COLO829 (cell line): Measurements from ENCODE around the gene MED28.
A peak's percentile ranks its signal among the peaks of the same experiment; 100 is the strongest.
"Not testable (repeated sequence)": the region's sequence is repeated elsewhere in the genome, so short reads cannot be mapped to it uniquely, and the experiment has no call there.

ENCODE experiments used
- DNase-seq: peaks from one replicate; pipeline ENCODE4 v3.0.0; 2012; ENCODE audit warnings: low spot score

Gene MED28, protein sequence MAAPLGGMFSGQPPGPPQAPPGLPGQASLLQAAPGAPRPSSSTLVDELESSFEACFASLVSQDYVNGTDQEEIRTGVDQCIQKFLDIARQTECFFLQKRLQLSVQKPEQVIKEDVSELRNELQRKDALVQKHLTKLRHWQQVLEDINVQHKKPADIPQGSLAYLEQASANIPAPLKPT

GRCh38 chr4:17614416-17615299 lies at the start of gene MED28:
Gene MED28, plus strand, starts transcription at chr4:17614641. Its CDS starts 14 bp downstream, at chr4:17614655.
- peak; percentile 94 for DNase-seq

DNA sequence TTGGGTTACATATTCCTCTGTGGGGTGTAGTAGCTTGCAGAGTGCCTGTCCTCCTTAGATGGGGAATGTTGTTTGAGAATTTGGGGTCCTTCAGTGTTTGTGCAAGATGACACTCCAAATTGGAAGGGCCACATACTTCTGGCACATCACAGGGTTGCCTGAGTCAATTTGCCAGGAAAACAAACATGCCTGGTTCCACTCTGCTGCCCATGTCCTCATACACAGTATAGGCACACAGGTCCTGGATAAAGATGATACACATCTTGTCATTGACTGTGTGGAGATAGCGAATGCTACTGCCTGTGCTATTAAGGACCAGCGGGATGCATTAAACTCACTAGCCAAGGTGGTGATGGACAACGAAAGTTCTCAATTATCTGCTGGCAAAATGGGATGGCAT lies 48.6 kb upstream of the MED28 start:
- no peak for DNase-seq

DNA sequence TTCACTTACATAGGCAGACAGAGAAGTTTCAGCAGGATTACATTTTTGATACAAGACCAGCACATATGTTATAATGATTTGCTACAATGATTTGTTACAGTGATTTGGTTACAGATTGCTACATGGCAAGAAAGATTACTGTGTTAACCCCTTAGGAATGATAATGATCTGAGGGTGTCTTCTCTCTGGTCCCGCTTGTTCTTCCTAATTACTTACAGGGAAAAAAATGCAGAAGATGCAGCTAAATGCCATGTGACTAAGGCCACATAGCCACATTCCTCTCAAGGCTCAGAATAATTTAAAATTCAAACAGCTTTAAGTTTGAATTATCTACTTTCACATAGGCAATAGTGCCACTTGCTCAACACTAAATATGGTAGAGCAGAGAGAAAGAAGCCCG lies 47.2 kb upstream of the MED28 start:
- DNase-seq = no peak

- no peak for DNase-seq
These were observed 40.2 kb upstream of the MED28 start for GRCh38 chr4:17574206-17574605.

- not testable (repeated sequence) for DNase-seq
These were observed 39.3 kb upstream of the MED28 start for GRCh38 chr4:17575177-17575576.

DNA sequence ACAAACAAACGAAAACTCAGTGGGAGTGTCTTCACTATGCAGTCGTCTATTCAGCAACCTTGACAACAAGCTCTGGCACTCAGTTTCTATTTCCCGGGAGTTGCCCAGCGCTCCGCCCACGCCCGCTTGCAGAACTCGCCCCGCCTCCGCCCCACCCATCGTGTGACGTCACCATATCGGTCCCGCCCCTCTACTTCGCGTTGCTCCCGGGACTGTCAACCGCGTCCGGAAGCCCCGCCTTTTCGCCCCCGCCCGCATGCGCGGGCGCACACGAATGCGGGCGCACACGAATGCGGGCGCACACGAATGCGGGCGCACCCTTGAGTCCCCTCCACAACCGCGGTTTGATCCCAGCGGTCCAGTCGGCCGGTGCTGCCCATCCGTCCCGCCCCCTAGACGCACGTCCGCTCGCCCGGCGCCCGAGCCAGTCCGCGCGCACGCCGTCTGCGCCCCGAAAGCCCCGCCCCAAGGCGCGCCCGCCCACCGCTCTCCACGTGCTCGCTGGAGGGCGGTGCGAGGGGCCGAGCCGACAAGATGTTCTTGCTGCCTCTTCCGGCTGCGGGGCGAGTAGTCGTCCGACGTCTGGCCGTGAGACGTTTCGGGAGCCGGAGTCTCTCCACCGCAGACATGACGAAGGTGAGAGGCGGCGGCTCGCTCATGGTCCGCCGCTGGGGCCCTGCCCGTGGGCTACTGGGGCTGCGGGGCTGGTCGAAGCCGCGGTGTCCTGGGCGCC lies 37.3 kb upstream of the MED28 start, which contains the start of gene LAP3:
Gene LAP3 (plus strand): TSS at position 267 of the 733 bp plus-strand sequence. CDS start 268 bp downstream, at position 535.
- peak; percentile 96 for DNase-seq

GRCh38 chr4:17577665-17578481 lies 36.6 kb upstream of the MED28 start:
- no peak for DNase-seq

- no peak for DNase-seq
These were observed 36.0 kb upstream of the MED28 start for GRCh38 chr4:17578482-17578891.

GRCh38 chr4:17580969-17581368 lies 33.5 kb upstream of the MED28 start:
- no peak for DNase-seq

GRCh38 chr4:17583276-17583675 lies 31.2 kb upstream of the MED28 start:
- no peak for DNase-seq

DNA sequence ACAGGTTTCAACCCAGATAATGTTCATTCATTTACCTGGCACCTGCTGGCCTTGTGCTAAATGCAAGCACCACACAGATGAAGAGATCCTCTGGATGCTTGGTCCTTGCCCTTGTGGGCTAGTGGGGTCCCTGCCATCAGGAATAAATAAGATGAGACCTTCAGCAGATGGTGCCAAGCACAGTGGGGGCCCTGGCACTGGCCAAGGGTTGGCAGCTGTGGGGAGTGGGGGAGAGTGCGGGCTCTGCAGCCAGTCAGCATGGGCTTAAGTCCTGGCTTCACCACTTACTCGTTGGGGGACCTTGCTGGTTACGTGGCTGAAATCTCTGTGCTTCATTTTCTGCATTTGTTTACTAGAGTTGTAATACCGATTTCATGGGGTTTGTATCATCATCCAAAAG lies 30.5 kb upstream of the MED28 start:
- no peak for DNase-seq

DNA sequence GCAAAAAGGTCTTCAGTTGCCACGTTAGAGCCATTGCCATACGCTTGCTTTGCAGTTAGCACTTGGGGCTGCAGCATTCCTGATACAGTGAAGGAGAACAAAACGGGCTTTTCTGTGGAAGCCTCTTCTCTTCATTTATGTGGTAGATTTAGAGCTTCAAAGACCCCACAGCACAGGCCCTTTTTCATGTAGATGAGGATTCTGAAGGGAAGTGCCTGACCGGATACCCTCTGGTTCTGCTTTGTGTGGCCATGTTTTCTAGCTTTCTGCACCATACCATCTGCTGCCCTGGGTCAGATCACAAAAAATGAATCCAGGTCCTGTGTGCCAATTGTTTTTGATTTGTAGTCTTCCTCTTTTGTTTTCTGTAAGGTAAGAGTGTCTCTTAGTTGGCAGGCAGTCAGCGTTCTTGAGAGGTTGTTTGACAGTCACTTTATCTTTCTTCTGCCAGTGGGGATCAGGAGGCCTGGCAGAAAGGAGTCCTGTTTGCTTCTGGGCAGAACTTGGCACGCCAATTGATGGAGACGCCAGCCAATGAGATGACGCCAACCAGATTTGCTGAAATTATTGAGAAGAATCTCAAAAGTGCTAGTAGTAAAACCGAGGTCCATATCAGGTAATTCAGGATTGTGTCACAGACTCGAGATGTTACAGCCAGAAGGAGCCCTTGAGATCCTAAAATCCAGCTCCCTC lies 29.8 kb upstream of the MED28 start:
- no peak for DNase-seq

DNA sequence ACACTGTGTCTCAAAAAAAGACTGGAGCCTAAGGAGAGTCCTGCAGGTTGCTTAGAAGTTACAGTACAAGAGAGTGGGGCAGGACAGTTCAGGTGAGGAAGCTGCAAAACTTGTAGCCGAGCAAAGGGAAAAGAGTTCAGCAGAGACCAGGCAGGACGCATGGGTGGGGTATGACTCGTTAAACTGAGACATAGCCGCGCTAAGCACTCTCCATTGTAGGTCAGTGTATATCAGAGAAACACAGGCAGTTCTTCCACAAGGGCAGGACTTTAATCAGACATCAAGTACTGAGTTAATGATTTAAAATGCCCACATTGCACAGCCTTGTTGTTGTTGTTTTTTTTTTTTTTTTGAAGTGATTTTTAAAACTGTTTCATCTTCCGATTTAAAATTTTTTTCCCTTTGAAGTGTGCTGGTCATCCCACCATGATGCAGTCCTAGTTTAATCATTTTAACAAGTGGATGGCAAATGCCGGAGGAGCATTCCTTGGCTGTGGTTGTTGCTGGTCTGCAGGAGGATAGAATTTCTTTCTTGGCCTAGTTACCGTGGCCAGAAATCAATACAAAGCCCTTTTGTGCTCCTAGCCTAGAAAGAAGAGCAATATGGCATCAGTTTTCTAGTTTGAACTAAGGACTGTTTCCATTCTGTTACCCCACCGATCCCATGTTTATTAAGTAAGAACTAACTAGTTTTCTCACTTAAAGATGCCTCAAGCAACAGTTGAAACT lies 27.2 kb upstream of the MED28 start:
- DNase-seq = peak; percentile 24

GRCh38 chr4:17589355-17589754 lies 25.1 kb upstream of the MED28 start:
- no peak for DNase-seq

DNA sequence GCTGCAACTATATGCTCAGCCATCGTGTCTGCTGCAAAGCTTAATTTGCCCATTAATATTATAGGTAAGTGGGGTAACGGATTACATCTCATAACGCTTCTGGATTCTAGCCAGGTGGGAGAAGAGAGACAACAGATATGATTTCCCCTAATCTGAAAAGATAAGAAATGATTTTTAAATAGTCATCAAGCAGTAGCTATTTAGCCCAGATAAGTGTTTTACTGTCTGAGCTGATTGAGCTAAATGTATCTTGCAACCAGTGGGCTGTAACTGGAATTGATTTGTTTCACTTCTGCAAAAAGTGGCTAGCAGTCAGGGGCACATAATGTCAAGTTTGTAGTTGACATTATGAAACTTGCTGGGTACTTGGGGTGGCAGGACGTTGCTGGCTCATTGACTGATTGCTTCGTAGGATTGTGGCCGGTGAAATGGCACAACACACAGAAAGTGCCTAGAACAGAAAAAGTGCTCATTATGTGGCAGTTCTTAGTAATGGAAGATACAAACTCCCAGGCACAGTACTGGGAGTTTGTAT lies 18.9 kb upstream of the MED28 start:
- DNase-seq = no peak

DNA sequence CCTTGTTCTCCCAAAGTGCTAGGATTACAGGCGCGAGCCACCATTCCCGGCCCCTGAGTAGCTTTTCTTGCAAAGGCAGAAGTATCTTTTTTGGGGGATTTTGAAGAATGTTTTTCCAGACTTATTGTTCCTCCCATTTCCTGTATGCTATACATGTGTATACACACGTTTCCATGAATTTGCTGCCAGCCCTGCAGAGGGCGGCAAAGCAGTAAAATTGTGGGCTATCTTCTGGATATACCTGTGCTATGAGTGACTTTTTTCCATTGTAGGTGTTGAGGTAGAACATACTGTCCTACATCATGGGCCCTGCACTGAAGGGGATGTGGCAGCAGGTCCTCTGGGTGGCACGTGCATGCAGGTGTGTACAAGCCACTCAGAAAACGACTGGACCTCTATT lies 16.9 kb upstream of the MED28 start:
- no peak for DNase-seq

GRCh38 chr4:17599826-17600225 lies 14.6 kb upstream of the MED28 start:
- DNase-seq = no peak

GRCh38 chr4:17605236-17605635 lies 9.2 kb upstream of the MED28 start:
- no peak for DNase-seq

DNA sequence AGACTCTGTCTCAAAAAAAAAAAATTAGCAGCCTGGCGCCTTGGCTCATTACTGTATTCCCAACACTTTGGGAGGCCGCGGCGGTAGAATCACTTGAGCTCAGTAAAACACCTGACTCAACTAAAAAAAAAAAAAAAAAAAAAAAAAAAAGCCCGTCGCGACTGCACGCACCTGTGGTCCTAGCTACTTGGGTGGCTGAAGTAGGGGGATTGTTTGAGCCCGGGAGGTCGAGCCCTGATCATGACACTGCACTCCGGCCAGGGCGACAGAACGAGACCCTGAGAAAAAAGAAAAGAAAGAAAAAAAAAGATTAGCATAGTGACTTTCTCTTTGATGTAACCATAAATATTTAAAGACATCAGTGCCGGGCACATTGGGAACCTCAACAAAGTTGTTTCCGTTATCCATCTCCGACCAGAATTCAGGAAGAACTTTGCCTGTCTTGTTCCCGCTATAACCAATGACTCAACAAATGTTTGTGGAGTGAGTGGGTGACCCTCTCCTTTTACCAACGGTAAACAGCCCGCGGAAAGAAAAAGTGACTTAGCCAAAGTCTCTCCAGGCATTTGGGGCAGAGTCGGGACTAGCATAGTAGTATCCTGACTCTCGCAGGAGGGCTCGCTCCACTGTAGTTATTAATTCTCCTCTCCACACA lies 553 bp upstream of the MED28 start:
- DNase-seq = peak; percentile 23

- DNase-seq = no peak
These were observed 1.8 kb downstream of the MED28 start for GRCh38 chr4:17616283-17616682.
